ENCODE data around the gene RTKN2. TPM values are rescaled to one million over a fixed set of nuclear protein-coding genes. Genes with fewer than 3 reads are reported as not detected.

Gene RTKN2
- total and polyA plus RNA-seq, 2 of the 4 experiments (the other 2 are of a cell fraction), result 0.75 to 0.90 TPM

DNA sequence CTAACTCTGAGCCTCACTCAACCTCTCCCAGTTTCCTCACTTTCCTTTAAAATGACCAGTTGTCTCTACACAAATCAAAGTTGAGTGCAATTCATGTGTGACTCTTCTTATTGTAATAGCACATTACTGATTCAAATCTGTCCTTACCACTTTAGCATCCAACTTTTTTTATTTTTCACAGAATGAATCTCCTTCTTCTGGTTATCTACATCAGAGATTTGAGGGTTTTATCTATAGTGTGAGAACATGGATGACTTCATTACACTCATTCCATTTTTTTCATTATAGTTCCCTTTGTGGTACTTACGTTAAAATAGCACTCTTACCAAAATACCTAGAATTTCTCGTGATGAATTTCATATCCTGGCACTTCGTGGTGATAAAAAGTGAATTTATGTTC lies 43.3 kb downstream of the RTKN2 start:
- Histone ChIP-seq H2AK9ac (replicated peaks; ENCODE audit: low read depth, low read length, poor library complexity) (no peak overlapping the region), H3K9ac (ENCODE audit: low read depth, low read length) (no peak overlapping the region; the same call in 1 of the 2 replicates), H3K4me1 (ENCODE audit: control insufficient read depth, insufficient read depth, low read length) (peaks cover 10% of the 10 kb centered on the region), H2BK15ac (ENCODE audit: low read depth, low read length) (peak overlapping the region; percentile 68), H4K5ac (ENCODE audit: low read depth, low read length) (peak overlapping the region; percentile 89), H3K27me3 (ENCODE audit: control insufficient read depth, insufficient read depth, low read length) (no peaks in the 10 kb centered on the region), H2AFZ (replicated peaks; ENCODE audit: low read length, poor library complexity) (no peak overlapping the region), H3K27ac (ENCODE audit: insufficient read depth, low read length) (peak overlapping the region; percentile 50; the same call in 1 of the 2 replicates), H4K91ac (ENCODE audit: insufficient read depth, low read depth, low read length) (peak overlapping the region; percentile 98), H2BK120ac (ENCODE audit: low read depth, low read length) (peak overlapping the region; percentile 98), H3K79me1 (ENCODE audit: low read depth in 1 of 2, low read length in 2 of 2) (peaks cover 5 to 7% of the 10 kb centered on the region in 2 experiments; a peak in 3 of 4 replicates), H3K4ac (ENCODE audit: low read depth, low read length) (peak overlapping the region; percentile 92), H3K9me1 (ENCODE audit: insufficient read depth, low read length) (peaks cover 13% of the 10 kb centered on the region), H3K18ac (ENCODE audit: low read depth, low read length) (peak overlapping the region; percentile 90), H3K9me3 (ENCODE audit: control insufficient read depth, insufficient read depth, low read length) (no peaks in the 10 kb centered on the region), H3K14ac (replicated peaks; ENCODE audit: low read depth, low read length) (peak overlapping the region; percentile 81), H4K20me1 (ENCODE audit: insufficient read depth, low read length) (no peaks in the 10 kb centered on the region), H2BK20ac (ENCODE audit: low read depth, low read length) (peak overlapping the region; percentile 98), H3K23ac (ENCODE audit: low read depth, low read length) (peak overlapping the region; percentile 91), H2BK5ac (ENCODE audit: low read depth, low read length, poor library complexity, severe bottlenecking) (peak overlapping the region; percentile 92), H3K4me2 (ENCODE audit: low read depth, low read length) (no peak overlapping the region), H4K8ac (ENCODE audit: low read depth in 2 of 2, low read length in 2 of 2) (peak overlapping the region; percentile 48 to 93), H3K56ac (ENCODE audit: extremely low read depth, insufficient read depth, low read length) (peak overlapping the region; percentile 7; the same call in 1 of the 2 replicates), H2AK5ac (ENCODE audit: low read depth, low read length) (peak overlapping the region; percentile 74; the same call in 1 of the 2 replicates), H3K36me3 (ENCODE audit: control insufficient read depth, insufficient read depth, low read length) (no peaks in the 10 kb centered on the region), H3K4me3 (ENCODE audit: insufficient read depth, low read depth, low read length) (no peak overlapping the region)
- no TSS peak for BruUV-seq (replicated peaks)
- no peak for TF ChIP-seq RAD21 (IDR thresholded peaks at IDR 0.05; ENCODE audit: low read length)
- no peak for TF ChIP-seq RCOR1 (IDR thresholded peaks at IDR 0.05; ENCODE audit: insufficient replicate concordance, low read length)
- TF ChIP-seq FOS (IDR thresholded peaks at IDR 0.05; ENCODE audit: low read depth, low read length), result no peak
- TF ChIP-seq SMC3 (IDR thresholded peaks at IDR 0.05; ENCODE audit: low read depth, low read length), result no peak
- TF ChIP-seq MXI1 (IDR thresholded peaks at IDR 0.05; ENCODE audit: borderline replicate concordance, low read depth, low read length), result no peak
- TF ChIP-seq NFE2L2 (IDR thresholded peaks at IDR 0.05; ENCODE audit: low read depth, low read length), result no peak
- no peak for TF ChIP-seq MAZ (IDR thresholded peaks at IDR 0.05; ENCODE audit: borderline replicate concordance, low read depth, low read length)
- no peak for TF ChIP-seq RFX5 (IDR thresholded peaks at IDR 0.05; ENCODE audit: low read depth, low read length)
- dilution Hi-C loops (cut with HindIII; ENCODE audit: low sequenced_read_pairs, unreplicated experiment) (no loop called here), intact Hi-C loops (cut with micrococcal nuclease) (no loop called here), in situ Hi-C loops (cut with MboI; ENCODE audit: low sequenced_read_pairs) (loop anchor here (25.0 kb wide), 2 partner anchors 1288 to 1413 kb away; partner anchors contain the start of gene RHOBTB1)
- whole genome bisulfite sequencing, 2 experiments (ENCODE audit: extremely low coverage in 2 of 2, insufficient read length in 1 of 2), result no CpG with 5 or more reads among the region's 3 CpGs
- ATAC-seq (ENCODE audit: low read depth) (no peak), DNase-seq (no peak)
- POLR2A ChIA-PET (ENCODE audit: unreplicated experiment), result no interaction called here
- CTCF ChIA-PET, result interaction anchor here (1.1 kb wide), 1 partner anchor 129 kb away, joined by 3 read pairs; no protein-coding TSS in a partner anchor

Data from IMR-90 (cell line).